Mesothelial cell of epicardium (in vitro differentiated cells): ENCODE data around the gene KRTAP10-9. TPM values are rescaled to one million over a fixed set of nuclear protein-coding genes. Genes with fewer than 3 reads are reported as not detected.
A peak's percentile ranks its signal among the peaks of the same experiment; 100 is the strongest.

Source experiments
- DNase-seq, 2 experiments: peaks; one replicate each; pipeline ENCODE4 v3.0.0; 2021; ENCODE audit warnings: low spot score in 2 of 2; ENCODE audit not compliant: unreplicated experiment in 2 of 2
- H3K27ac Mint-ChIP-seq: 2 replicates; pipeline ENCODE4 v1.8.0; 2021; ENCODE audit warnings: mixed read lengths
- H3K27me3 Mint-ChIP-seq: 2 replicates; pipeline ENCODE4 v1.8.0; 2021; ENCODE audit warnings: low read depth, mixed read lengths
- H3K36me3 Mint-ChIP-seq: 2 replicates; pipeline ENCODE4 v1.8.0; 2021; ENCODE audit warnings: mixed read lengths
- H3K4me1 Mint-ChIP-seq: 2 replicates; pipeline ENCODE4 v1.8.0; 2021; ENCODE audit warnings: mixed read lengths
- H3K4me3 Mint-ChIP-seq: 2 replicates; pipeline ENCODE4 v1.8.0; 2021; ENCODE audit warnings: mild to moderate bottlenecking, moderate library complexity, mixed read lengths
- H3K9me3 Mint-ChIP-seq: 2 replicates; pipeline ENCODE4 v1.8.0; 2021; ENCODE audit warnings: mixed read lengths
- total RNA-seq: library from RNA; stranded (reverse); gene quantifications from 3 replicates; pipeline ENCODE4 v1.2.1, GENCODE V29; 2021
- TF ChIP-seq, protein P1 (sequence below): fragments of 200-600 bp; sonication (generic); IDR thresholded peaks from one replicate; pipeline ENCODE4 v1.5.0; 2021; ENCODE audit warnings: antibody characterized with exemption; ENCODE audit not compliant: unreplicated experiment

Gene KRTAP10-9
- total RNA-seq, 1 donor from 2014 or later: not detected

DNA sequence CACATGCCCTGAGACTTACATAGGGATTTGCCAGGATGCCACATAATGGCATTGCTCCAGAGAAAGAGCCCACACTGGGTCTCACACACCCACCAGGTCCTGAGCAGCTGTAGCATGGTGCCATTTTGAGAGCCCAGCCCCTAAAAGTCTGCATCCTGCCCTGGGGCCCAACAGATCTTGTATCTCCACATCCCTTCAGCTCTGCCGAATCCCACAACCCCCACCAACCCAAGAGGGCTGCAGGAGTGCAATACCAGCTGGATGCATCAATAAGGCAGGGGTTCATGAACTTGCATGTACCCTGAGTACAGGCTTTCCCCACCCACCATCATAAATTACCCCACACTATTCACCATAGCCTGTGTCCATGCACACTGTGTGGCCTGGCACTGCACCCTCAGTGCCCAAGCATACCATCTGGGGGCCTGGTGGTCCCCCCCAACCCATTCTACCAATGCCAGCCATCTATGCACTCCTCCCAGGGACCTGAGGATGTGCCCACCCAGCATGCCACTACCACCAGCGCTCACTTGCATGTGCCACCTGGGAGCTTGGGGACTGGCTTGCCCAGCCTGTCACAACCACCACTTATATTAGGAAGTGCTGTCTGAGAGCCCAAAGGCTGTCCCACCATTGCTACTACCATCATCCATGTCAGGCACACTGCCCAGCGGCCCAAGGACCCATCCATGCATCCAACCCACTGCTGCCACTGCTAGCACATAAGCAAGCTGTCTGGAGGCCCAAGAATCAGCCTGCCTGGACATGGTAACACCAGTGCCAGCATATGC lies 43.9 kb downstream of the KRTAP10-9 start:
- H3K4me1 Mint-ChIP-seq: peaks cover 4% of the 10 kb centered on the region
- DNase-seq: peak in 1 of 2 experiments; percentile 16
- no peaks in the 10 kb centered on the region for H3K36me3 Mint-ChIP-seq
- TF ChIP-seq, protein P1, sequence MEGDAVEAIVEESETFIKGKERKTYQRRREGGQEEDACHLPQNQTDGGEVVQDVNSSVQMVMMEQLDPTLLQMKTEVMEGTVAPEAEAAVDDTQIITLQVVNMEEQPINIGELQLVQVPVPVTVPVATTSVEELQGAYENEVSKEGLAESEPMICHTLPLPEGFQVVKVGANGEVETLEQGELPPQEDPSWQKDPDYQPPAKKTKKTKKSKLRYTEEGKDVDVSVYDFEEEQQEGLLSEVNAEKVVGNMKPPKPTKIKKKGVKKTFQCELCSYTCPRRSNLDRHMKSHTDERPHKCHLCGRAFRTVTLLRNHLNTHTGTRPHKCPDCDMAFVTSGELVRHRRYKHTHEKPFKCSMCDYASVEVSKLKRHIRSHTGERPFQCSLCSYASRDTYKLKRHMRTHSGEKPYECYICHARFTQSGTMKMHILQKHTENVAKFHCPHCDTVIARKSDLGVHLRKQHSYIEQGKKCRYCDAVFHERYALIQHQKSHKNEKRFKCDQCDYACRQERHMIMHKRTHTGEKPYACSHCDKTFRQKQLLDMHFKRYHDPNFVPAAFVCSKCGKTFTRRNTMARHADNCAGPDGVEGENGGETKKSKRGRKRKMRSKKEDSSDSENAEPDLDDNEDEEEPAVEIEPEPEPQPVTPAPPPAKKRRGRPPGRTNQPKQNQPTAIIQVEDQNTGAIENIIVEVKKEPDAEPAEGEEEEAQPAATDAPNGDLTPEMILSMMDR: no peak
- peaks cover 49% of the 10 kb centered on the region for H3K9me3 Mint-ChIP-seq
- peaks cover 16% of the 10 kb centered on the region for H3K27me3 Mint-ChIP-seq
- H3K27ac Mint-ChIP-seq: no peak overlapping the region
- H3K4me3 Mint-ChIP-seq: no peak overlapping the region

DNA sequence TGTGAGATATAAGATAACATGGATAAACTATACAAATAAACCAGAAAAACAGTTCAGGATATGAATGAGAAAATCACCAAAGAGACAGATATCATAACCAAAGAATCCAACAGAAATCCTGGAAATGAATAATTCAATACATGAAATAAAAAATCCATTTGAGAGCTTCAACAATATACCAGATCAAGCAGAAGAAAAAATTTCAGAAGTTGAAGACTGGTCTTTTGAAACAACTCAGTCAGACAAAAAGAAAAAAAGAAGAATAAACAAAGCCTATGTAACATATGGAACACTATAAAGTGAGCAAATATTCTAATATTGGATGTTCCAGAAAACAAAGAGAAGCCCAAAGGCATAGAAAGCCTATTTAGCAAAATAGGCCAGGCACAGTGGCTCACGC lies 45.0 kb downstream of the KRTAP10-9 start:
- peaks cover 25% of the 10 kb centered on the region for H3K27me3 Mint-ChIP-seq
- TF ChIP-seq, protein P1: no peak
- DNase-seq: no peak
- no peaks in the 10 kb centered on the region for H3K36me3 Mint-ChIP-seq
- peaks cover 3% of the 10 kb centered on the region for H3K4me1 Mint-ChIP-seq
- no peak overlapping the region for H3K27ac Mint-ChIP-seq
- no peak overlapping the region for H3K4me3 Mint-ChIP-seq
- H3K9me3 Mint-ChIP-seq: peaks cover 49% of the 10 kb centered on the region

DNA sequence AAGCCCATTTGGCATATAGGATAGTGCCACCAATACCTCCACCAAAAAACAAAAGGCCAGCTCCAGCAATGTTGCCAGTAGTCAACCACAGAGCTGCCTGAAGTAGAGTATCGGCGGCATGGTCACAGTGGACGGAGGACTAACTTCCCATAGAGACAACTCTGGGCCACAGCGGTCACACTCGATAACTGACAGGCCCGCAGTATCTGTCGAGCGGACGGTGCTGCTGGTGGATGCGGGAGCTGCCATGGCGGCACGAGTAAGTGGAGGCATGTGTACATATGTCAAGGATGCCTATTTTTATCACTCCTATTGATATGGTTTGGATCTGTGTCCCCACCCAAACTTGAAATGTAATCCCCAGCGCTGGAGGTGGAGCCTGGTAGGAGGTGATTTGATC lies 51.0 kb downstream of the KRTAP10-9 start:
- no peak overlapping the region for H3K4me3 Mint-ChIP-seq
- TF ChIP-seq, protein P1: no peak
- H3K4me1 Mint-ChIP-seq: no peaks in the 10 kb centered on the region
- peaks cover 65% of the 10 kb centered on the region for H3K27me3 Mint-ChIP-seq
- no peaks in the 10 kb centered on the region for H3K36me3 Mint-ChIP-seq
- DNase-seq: no peak
- H3K9me3 Mint-ChIP-seq: peaks cover 13% of the 10 kb centered on the region
- no peak overlapping the region for H3K27ac Mint-ChIP-seq

Other genes starting within 250 kb of the KRTAP10-9 start
- 10.9 to 11.9 TPM (median 11.8 TPM) in 3 replicates for gene LRRC3, start 171.6 kb upstream of the KRTAP10-9 start, total RNA-seq
- not detected in 3 replicates for gene KRTAP10-1, start 86.9 kb upstream of the KRTAP10-9 start, total RNA-seq
- not detected in 3 replicates for gene KRTAP10-2, start 75.6 kb upstream of the KRTAP10-9 start, total RNA-seq
- not detected in 3 replicates for gene KRTAP10-3, start 68.3 kb upstream of the KRTAP10-9 start, total RNA-seq
- not detected in 3 replicates for gene KRTAP10-4, start 53.4 kb upstream of the KRTAP10-9 start, total RNA-seq
- not detected in 3 replicates for gene KRTAP10-5, start 46.5 kb upstream of the KRTAP10-9 start, total RNA-seq
- not detected in 3 replicates for gene KRTAP10-6, start 34.6 kb upstream of the KRTAP10-9 start, total RNA-seq
- gene KRTAP10-7, start 26.5 kb upstream of the KRTAP10-9 start, total RNA-seq: not detected in 3 replicates
- gene KRTAP10-8, start 15.0 kb upstream of the KRTAP10-9 start, total RNA-seq: not detected in 3 replicates
- not detected in 3 replicates for gene KRTAP10-10, start 10.3 kb downstream of the KRTAP10-9 start, total RNA-seq
- gene KRTAP10-11, start 19.3 kb downstream of the KRTAP10-9 start, total RNA-seq: not detected in 3 replicates
- not detected in 3 replicates for gene KRTAP12-4, start 27.6 kb downstream of the KRTAP10-9 start, total RNA-seq
- gene KRTAP12-3, start 30.8 kb downstream of the KRTAP10-9 start, total RNA-seq: not detected in 3 replicates
- gene KRTAP12-2, start 39.8 kb downstream of the KRTAP10-9 start, total RNA-seq: not detected in 3 replicates
- gene KRTAP12-1, start 55.1 kb downstream of the KRTAP10-9 start, total RNA-seq: not detected in 3 replicates
- gene KRTAP10-12, start 70.1 kb downstream of the KRTAP10-9 start, total RNA-seq: not detected in 3 replicates
- gene TSPEAR, start 84.5 kb downstream of the KRTAP10-9 start, total RNA-seq: 0.09 to 0.11 TPM (median 0.11 TPM) in 3 replicates
- 95.4 to 102 TPM (median 97.2 TPM) in 3 replicates for gene UBE2G2, start 174.7 kb downstream of the KRTAP10-9 start, total RNA-seq
- 82.2 to 84.5 TPM (median 83.9 TPM) in 3 replicates for gene SUMO3, start 191.0 kb downstream of the KRTAP10-9 start, total RNA-seq
- 200 to 205 TPM (median 204 TPM) in 3 replicates for gene PTTG1IP, start 246.6 kb downstream of the KRTAP10-9 start, total RNA-seq